Stimulated activated CD8-positive, alpha-beta memory T cell treated with anti-CD3 and anti-CD28 coated beads, Interleukin-7, amount 100 ng/mL, for 4 hours (primary cell): ENCODE data around the gene FANCL.
"Not testable (repeated sequence)": the region's sequence is repeated elsewhere in the genome, so short reads cannot be mapped to it uniquely, and the experiment has no call there.

Source experiments
- DNase-seq, 2 donors: peaks; one replicate each; pipeline ENCODE4 v3.0.0-alpha.2; 2020; ENCODE audit warnings: low read depth in 2 of 2

The FANCL gene

DNA sequence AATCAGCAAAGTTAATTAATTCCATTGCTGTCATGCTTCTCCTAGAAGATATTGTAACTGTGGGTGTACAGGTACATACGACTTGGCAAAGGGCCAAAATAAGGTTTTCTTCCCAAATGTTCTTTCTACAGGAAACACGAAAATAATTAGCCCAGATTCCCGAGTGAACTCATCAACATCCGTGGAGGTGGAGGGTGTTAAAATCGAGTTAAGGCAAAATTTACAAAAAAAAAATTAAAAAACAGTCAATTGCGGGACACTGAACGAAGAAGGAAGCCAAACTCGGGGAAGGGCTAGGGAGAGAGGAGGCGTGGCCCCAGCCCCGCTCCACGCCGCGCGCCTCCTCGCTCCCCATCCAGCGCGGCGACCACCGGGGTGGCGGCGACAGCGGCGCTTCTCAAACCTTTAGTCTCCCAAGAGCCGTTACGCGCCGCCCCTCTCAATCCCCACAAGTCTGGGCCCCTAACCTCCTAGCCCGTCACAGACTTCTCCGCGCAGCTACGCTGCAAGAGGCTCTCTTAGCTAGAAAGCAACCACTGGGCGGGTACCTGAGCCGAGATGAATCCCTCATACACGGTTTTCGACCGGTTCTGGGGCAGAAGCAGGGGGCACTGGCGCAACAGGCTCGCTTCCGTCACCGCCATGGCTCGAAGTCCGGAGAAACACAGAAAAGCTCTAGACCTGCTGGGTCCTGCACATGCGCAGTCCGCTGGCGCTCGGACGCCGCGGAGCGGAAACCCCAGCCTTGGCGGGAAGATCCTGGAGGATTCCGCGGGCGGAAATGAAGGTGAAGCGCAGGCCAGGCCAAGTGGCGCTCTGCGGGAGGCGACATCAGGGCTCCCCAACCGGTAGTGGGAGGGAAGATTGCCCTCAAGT is at the start of gene FANCL:
Gene FANCL, minus strand, starts transcription at position 656 of the 876 bp plus-strand sequence. Its CDS starts 12 bp downstream, at position 644.
- DNase-seq, result peak; percentile 32 to 57

GRCh38 chr2:58289029-58289428 is 47.9 kb upstream of the FANCL start:
- no peak for DNase-seq

- no peak for DNase-seq
Measured at GRCh38 chr2:58283931-58284330, 42.8 kb upstream of the FANCL start.

DNA sequence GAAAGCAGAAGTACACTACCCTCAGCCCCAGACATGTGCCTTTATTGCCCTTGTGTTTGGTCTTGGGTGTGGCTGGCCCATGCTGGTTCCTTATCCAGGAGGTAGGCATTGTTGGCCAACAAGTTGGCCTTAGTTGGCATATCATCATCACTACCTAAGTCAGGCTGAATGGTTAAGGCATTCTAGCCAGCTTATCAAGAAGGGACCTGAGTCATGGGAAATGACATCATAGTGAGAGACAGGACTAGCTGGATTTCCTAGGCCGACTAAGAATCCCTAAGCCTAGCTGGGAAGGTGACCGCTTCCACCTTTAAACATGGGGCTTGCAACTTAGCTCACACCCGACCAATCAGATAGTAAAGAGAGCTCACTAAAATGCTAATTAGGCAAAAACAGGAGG is 34.0 kb upstream of the FANCL start:
- not testable (repeated sequence) for DNase-seq

GRCh38 chr2:58271826-58272225 is 30.7 kb upstream of the FANCL start:
- no peak for DNase-seq

GRCh38 chr2:58268685-58269084 is 27.6 kb upstream of the FANCL start:
- DNase-seq, result no peak

- DNase-seq, result no peak
Measured at GRCh38 chr2:58266211-58266610, 25.1 kb upstream of the FANCL start.

DNA sequence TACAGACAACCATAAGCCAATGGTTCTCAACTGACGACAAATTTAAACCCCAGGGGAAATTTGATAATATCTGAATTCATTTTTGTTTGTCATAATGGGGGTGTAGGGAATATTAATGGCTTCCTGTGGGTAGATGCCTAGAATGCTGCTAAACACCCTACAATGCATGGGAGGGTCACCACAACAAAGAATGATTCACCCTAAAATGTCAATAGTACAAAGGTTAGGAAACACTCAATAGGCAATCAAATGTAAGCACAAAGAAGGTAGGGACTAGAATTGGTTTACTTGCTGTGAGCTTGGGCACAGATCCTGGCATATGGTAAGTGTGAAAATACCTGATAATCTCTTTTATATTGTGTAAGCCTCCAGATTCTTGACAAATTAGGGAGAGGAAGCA is 20.1 kb upstream of the FANCL start:
- DNase-seq, result no peak

DNA sequence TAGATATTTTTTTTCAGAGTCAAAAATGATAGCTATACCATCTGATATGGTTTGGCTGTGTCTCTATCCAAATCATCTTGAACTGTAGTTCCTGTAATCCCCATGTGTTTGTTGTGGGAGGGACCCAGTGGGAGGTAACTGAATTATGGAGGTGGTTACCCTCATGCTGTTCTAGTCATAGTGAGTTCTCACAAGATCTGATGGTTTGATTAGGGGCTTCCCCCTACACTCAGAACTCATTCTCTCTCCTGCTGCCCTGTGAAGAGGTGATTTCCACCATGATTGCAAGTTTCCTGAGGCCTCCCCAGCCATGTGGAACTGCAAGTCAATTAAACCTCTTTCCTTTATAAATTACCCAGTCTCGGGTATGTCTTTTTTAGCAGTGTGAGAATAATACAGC is 17.3 kb upstream of the FANCL start:
- not testable (repeated sequence) for DNase-seq

GRCh38 chr2:58251331-58252201 is 10.4 kb upstream of the FANCL start:
- not testable (repeated sequence) for DNase-seq

GRCh38 chr2:58241546-58241864 is 380 bp upstream of the FANCL start:
- DNase-seq, result no peak

DNA sequence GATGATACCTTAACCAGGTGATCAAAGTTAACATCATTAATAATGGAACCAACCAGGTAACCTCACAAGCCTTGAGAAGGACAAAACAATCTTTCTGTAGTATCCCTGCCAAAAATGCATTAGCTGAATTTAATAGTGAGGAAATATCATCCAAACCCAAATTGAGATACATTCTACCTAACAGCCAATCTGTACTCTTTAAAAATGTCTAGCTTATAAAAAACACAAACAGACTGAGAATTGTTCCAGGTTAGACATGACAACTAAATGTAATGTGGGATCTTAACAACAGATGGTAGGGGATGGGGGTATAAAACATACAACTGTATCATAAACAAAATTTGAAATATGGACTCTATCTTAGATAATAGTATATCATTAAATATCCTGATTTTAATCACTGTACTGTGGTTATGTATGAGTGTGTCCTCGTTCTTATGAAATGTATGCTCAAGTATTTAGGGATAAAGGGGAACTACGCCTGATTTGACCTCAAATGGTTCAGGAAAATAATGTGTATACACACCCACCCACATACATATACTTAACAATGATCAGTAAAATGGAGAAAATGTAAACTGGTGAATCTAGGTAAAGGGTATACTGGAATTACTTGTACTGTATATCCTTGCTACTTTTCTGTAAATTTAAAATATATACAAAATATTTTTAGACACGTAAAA is 1.7 kb downstream of the FANCL start:
- DNase-seq, result no peak

DNA sequence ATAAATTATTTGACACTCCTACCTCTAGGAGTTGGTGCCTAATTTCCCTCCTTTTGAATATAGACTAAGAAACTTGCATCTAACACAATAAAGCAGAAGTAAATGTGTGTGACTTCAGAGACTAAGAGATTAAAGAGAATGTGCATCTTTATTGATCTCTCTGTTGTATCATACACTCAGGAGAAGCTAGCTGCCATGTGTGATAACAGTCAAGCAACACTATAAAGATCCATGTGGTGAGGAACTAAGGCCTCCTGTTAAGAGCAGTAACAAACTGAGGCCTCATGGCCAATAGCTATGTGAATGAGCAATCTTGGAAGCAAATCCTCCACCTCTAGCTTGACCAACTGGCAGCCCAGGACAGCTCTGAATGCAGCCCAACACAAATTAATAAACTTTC is 3.4 kb downstream of the FANCL start:
- no peak for DNase-seq

DNA sequence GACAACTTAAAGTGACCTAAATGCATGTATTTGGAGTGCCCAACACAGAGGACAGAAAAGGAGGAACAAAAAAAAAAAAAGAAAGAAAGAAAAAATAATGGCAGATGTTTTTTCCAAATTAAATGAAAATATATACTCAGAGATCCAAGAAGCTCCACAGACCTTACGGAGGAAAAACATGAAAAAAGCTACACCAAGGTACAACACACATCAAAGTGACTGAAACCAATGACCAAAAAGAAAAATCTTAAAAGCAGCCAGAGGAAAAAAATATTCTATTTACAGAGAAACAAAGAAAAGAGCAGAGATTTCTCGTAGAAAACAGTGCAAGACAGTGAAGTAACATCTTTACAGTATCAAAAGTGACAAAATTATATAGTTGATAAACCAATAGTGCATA is 5.1 kb downstream of the FANCL start:
- no peak for DNase-seq

GRCh38 chr2:58235170-58235569 is 6.0 kb downstream of the FANCL start:
- no peak for DNase-seq

DNA sequence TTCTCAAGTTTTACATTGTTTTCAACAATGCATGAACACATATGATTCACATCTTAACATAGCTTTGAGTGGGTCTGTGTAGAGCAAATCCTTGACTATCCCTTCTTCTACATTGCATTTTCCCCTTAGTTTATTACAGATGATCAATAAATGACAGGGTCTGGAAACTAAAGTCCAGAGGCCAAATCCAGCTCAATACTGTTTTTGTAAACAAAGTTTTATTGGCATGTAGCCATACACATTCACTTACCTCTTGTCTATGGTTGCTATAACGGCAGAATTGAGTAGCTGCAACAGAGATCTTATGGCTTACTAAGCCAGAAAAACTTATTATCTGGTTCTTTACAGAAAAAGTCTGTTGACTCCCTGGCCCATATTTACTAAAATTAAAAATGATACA is 12.8 kb downstream of the FANCL start:
- no peak for DNase-seq

GRCh38 chr2:58227171-58227917 is 13.8 kb downstream of the FANCL start:
- no peak for DNase-seq

- DNase-seq, result no peak
Measured at GRCh38 chr2:58221909-58222308, 19.2 kb downstream of the FANCL start.

DNA sequence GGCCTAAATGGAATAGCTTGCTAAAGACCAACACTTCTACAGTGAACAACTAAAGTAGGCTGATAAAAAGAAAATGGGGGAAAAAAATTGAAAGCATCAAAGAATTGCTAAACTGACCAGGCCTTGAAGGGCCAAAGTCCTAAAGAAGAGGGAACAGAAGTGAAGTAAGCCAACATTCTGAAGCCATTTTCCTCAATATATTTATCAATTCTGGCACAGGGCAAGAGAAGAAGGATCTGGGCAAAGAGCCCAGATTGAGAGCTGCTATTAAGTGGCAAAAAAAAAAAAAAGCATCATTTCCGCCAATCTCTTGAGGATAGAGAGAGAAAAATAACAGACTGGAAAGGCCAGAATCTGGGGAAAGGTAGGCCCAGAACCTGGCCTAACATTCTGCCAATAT is 25.7 kb downstream of the FANCL start:
- no peak for DNase-seq

DNA sequence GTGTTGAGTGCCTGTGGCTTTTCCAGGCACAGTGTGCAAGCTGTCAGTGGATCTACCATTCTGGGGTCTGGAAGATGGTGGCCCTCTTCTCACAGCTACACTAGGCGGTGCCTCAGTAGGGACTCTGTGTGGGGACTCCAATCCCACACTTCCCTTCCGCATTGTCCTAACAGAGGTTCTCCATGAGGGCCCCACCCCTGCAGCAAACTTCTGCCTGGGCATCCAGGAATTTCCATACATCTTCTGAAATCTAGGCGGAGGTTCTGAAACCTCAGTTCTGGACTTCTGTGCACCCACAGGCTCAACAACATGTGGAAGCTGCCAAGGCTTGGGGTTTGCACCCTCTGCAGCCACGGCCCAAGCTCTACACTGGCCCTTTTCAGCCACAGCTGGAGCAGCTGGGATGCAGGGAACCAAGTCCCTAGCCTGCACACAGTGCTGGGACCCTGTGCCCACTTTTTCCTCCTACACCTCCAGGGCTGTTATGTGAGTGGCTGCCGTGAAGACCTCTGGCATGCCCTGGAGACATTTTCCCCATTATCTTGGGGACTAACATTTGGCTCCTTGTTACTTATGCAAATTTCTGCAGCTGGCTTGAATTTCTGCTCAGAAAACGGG is 30.1 kb downstream of the FANCL start:
- not testable (repeated sequence) for DNase-seq

DNA sequence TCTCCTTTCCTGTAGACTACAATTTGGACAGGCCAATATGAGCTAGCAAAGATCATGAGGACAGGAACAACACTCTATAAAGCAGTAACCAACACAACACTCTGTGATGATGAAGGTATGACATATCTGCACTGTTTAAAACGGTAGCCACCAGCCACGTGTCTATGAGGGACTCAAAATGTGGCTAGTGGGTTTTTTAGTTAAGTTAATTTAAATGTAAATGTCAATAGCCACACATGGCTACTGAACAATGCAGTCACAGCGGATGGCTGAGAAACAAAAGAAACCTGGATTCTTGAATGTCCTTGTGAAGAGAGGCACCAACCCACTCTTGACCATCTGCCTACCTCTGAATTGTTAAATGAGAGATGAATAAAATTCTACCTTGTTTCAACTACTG is 33.9 kb downstream of the FANCL start:
- DNase-seq, result no peak
